SK-N-SH (cell line): ENCODE data around the gene HDAC2. TPM values are rescaled to one million over a fixed set of nuclear protein-coding genes. Genes with fewer than 3 reads are reported as not detected.

Experiments used
- CTCF ChIA-PET: fragments of 300-600, 350-600 bp; formaldehyde crosslinking; extraction: SDS; loops from one replicate; lab custom pipeline; 2021; lab: Yijun Ruan, JAX
- POLR2A ChIA-PET: fragments of 350-600 bp; sonication (Branson Sonifier 250); formaldehyde crosslinking; extraction: SDS; loops from one replicate; lab custom pipeline; 2020; ENCODE audit warnings: antibody characterized with exemption, inconsistent platforms; lab: Yijun Ruan, JAX
- DNase-seq: peaks from one replicate; pipeline ENCODE4 v3.0.0; 2012
- H2AFZ ChIP-seq: fragments of 200-600 bp; sonication (generic); 2 replicates; pipeline ENCODE4 v1.8.1; 2016; ENCODE audit warnings: antibody characterized with exemption, mild to moderate bottlenecking, low read depth
- H3F3A ChIP-seq: fragments of 200-600 bp; sonication (generic); replicated peaks from 2 replicates; pipeline ENCODE3; 2016; ENCODE audit warnings: antibody characterized with exemption, mild to moderate bottlenecking; ENCODE audit not compliant: insufficient read depth
- H3K27ac ChIP-seq, 2 experiments: fragments of 200-500 bp in 1 of 2; fragments of 200-600 bp in 1 of 2; sonication (Bioruptor generic) in 1 of 2; sonication (generic), shearing (Covaris generic) in 1 of 2; 2 replicates each; pipeline versions ENCODE4 v1.5.1 to v1.6.1; 2014 to 2016; ENCODE audit warnings: low read depth in 2 of 2, inconsistent platforms in 1 of 2, low read length in 1 of 2, mild to moderate bottlenecking in 1 of 2, mixed read lengths in 1 of 2
- H3K27me3 ChIP-seq: fragments of 200-600 bp; sonication (generic), shearing (Covaris generic); 2 replicates; pipeline ENCODE4 v1.6.1; 2016; ENCODE audit warnings: mixed run types; ENCODE audit not compliant: insufficient read depth
- H3K36me3 ChIP-seq, 2 experiments: fragments of 200-500 bp in 1 of 2; fragments of 200-600 bp in 1 of 2; sonication (Bioruptor generic) in 1 of 2; sonication (generic) in 1 of 2; replicated peaks in 1 of 2; 2 replicates each; pipeline versions ENCODE3 to v1.5.1; 2014 to 2016; ENCODE audit warnings: low read length in 1 of 2, mild to moderate bottlenecking in 1 of 2; ENCODE audit not compliant: insufficient read depth in 2 of 2, control insufficient read depth in 1 of 2
- H3K4me1 ChIP-seq, 2 experiments: fragments of 200-500 bp in 1 of 2; fragments of 200-600 bp in 1 of 2; sonication (Bioruptor generic) in 1 of 2; sonication (generic), shearing (Covaris generic) in 1 of 2; 2 replicates each; pipeline versions ENCODE4 v1.5.1 to v1.6.1; 2014 to 2016; ENCODE audit warnings: low read depth in 1 of 2, low read length in 1 of 2, mixed run types in 1 of 2; ENCODE audit not compliant: insufficient read depth in 2 of 2, control insufficient read depth in 1 of 2
- H3K4me2 ChIP-seq: fragments of 200-600 bp; sonication (generic), shearing (Covaris generic); 2 replicates; pipeline ENCODE4 v1.6.1; 2017; ENCODE audit warnings: mixed run types
- H3K4me3 ChIP-seq, 2 experiments: fragments of 200-500 bp in 1 of 2; fragments of 200-600 bp in 1 of 2; sonication (Bioruptor generic) in 1 of 2; sonication (generic), shearing (Covaris generic) in 1 of 2; 2 replicates each; pipeline versions ENCODE4 v1.5.1 to v1.8.1; 2014 to 2016; ENCODE audit warnings: low read depth in 2 of 2, inconsistent platforms in 1 of 2, low read length in 1 of 2, mild to moderate bottlenecking in 1 of 2, mixed read lengths in 1 of 2, moderate library complexity in 1 of 2
- H3K79me2 ChIP-seq: fragments of 200-600 bp; sonication (generic); 2 replicates; pipeline ENCODE4 v1.8.1; 2017; ENCODE audit warnings: mild to moderate bottlenecking; ENCODE audit not compliant: insufficient read depth
- H3K9ac ChIP-seq: fragments of 200-600 bp; sonication (generic); 2 replicates; pipeline ENCODE4 v1.6.1; 2017; ENCODE audit warnings: mixed run types
- H3K9me2 ChIP-seq: fragments of 200-600 bp; sonication (generic); 2 replicates; pipeline ENCODE4 v1.6.1; 2017; ENCODE audit warnings: mixed run types
- H3K9me3 ChIP-seq: fragments of 200-600 bp; sonication (generic); 2 replicates; pipeline ENCODE4 v1.6.1; 2017; ENCODE audit warnings: mixed run types, mild to moderate bottlenecking, moderate library complexity
- H4K20me1 ChIP-seq: fragments of 200-600 bp; sonication (generic); 2 replicates; pipeline ENCODE4 v1.6.1; 2017; ENCODE audit warnings: mild to moderate bottlenecking, mixed run types; ENCODE audit not compliant: insufficient read depth
- EP300 ChIP-seq, 2 experiments: IDR thresholded peaks; 2 replicates each; pipeline versions ENCODE4 v1.4.0 to v1.6.1; 2012; ENCODE audit warnings: borderline replicate concordance in 1 of 2, low read depth in 1 of 2, low read length in 1 of 2
- FOSL2 ChIP-seq: IDR thresholded peaks from 2 replicates; pipeline ENCODE4 v1.4.0; 2012; ENCODE audit warnings: low read depth, mild to moderate bottlenecking, moderate library complexity, borderline replicate concordance
- FOXJ3 ChIP-seq: sonication (generic); formaldehyde crosslinking; IDR thresholded peaks from 2 replicates; pipeline ENCODE4 v1.5.1; 2020; ENCODE audit warnings: mild to moderate bottlenecking, missing genetic modification reagents
- GATA2 ChIP-seq: sonication (generic); formaldehyde crosslinking; IDR thresholded peaks from 2 replicates; pipeline ENCODE4 v1.5.0; 2020; ENCODE audit warnings: mild to moderate bottlenecking, missing genetic modification reagents
- RAD21 ChIP-seq: IDR thresholded peaks from 2 replicates; pipeline ENCODE4 v1.6.1; 2012; ENCODE audit warnings: mild to moderate bottlenecking, low read length
- SMC3 ChIP-seq: IDR thresholded peaks from 2 replicates; pipeline ENCODE4 v1.6.1; 2012; ENCODE audit warnings: low read depth, low read length, improper control_type of control experiment
- TEAD4 ChIP-seq: IDR thresholded peaks from 2 replicates; pipeline ENCODE4 v1.4.0; 2012; ENCODE audit warnings: mild to moderate bottlenecking, borderline replicate concordance; ENCODE audit not compliant: insufficient read depth
- WGBS: methylation state at CpG from one replicate; pipeline ENCODE4 v1.1.6; 2017; ENCODE audit warnings: low lambda C conversion rate; 5-methylcytosine and 5-hydroxymethylcytosine counted together
- polyA plus RNA-seq, 3 experiments: library from polyadenylated mRNA; depleted of rRNA; stranded (reverse); fragments of >200 nt; gene quantifications; 2 replicates each; pipeline ENCODE4 v1.2.3, GENCODE V29; 2012
- TF ChIP-seq, protein P1 (sequence below): fragments of 150-350 bp; IDR thresholded peaks from 2 replicates; pipeline ENCODE4 v1.6.1; 2016; ENCODE audit warnings: mild to moderate bottlenecking, low read depth, low read length
- TF ChIP-seq, protein P2 (sequence below): IDR thresholded peaks from 2 replicates; pipeline ENCODE4; 2012

Gene HDAC2
- polyA plus RNA-seq, 1 of the 3 experiments (the other 2 are of a cell fraction): 90.4 TPM

DNA sequence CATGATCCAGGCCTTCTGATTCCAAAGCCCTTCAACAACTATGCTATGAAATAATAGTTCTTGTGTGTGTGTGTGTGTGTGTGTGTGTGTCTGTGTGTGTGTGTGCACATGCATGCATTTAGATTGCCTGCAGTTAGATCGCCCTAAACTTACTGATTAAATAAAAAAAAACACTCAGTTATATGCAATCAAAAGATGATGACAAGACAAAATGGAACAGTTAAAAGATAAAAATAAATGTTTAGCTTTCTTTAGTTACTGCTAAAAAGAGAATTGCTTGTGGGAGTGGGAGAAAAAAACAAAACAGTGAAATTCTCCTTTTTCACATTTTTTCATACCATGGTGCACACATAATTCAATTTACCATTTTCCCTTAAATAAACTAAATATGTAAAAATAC, 84.4 kb downstream of the HDAC2 start (continued):
- TF ChIP-seq, protein P1, sequence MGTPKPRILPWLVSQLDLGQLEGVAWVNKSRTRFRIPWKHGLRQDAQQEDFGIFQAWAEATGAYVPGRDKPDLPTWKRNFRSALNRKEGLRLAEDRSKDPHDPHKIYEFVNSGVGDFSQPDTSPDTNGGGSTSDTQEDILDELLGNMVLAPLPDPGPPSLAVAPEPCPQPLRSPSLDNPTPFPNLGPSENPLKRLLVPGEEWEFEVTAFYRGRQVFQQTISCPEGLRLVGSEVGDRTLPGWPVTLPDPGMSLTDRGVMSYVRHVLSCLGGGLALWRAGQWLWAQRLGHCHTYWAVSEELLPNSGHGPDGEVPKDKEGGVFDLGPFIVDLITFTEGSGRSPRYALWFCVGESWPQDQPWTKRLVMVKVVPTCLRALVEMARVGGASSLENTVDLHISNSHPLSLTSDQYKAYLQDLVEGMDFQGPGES: no peak
- no peak for TF ChIP-seq RAD21
- no peak for TF ChIP-seq FOSL2

DNA sequence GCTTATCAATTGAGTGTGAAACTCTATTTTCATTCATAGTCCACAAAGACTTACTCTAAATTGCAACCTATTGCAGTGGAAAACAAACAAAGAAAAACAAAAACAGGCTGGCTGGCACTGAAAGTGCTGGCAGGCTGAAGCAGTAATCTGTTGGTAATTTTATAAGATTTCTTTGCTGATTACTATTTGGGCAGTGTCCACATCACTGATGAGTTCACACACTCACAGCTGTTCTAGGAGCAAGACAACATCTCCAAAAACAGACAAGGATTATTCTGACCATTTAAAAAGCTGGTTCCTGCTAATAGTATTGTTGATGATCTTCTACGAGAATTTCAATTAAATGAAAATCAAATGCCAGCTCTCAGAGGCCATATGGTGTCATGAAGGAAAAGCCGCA, 86.9 kb downstream of the HDAC2 start:
- Histone ChIP-seq H3K27me3 (no peaks in the 10 kb centered on the region), H3K9me3 (no peaks in the 10 kb centered on the region), H3K27ac (no peak overlapping the region), H3F3A (peaks cover 4% of the 10 kb centered on the region), H3K79me2 (no peaks in the 10 kb centered on the region), H4K20me1 (no peaks in the 10 kb centered on the region), H3K9ac (no peak overlapping the region), H3K4me1 (peaks cover 0 to 5% of the 10 kb centered on the region in 2 experiments; a peak in 2 of 4 replicates), H3K9me2 (no peaks in the 10 kb centered on the region), H3K4me3 (no peak overlapping the region), H3K4me2 (no peak overlapping the region), H3K36me3 (no peaks in the 10 kb centered on the region), H2AFZ (no peak overlapping the region)
- POLR2A ChIA-PET: no interaction called here
- DNase-seq: no peak
- 88% methylated on average over 2 of the region's 2 CpGs for WGBS
- CTCF ChIA-PET: interaction anchor here (1.0 to 3.1 kb wide), 3 partner anchors 13 to 25 kb away, joined by 3 to 11 read pairs (median 4); no protein-coding TSS in a partner anchor
- TF ChIP-seq FOXJ3 (CRISPR knock-in tag) (no peak), TEAD4 (no peak), EP300 (IDR thresholded peaks at IDR 0.05; ENCODE audit: borderline replicate concordance in 1 of 2, low read depth in 1 of 2, low read length in 1 of 2) (no peak), GATA2 (CRISPR knock-in tag) (peak; percentile 31; the same call in 1 of the 2 replicates), SMC3 (no peak)
- TF ChIP-seq, protein P2, sequence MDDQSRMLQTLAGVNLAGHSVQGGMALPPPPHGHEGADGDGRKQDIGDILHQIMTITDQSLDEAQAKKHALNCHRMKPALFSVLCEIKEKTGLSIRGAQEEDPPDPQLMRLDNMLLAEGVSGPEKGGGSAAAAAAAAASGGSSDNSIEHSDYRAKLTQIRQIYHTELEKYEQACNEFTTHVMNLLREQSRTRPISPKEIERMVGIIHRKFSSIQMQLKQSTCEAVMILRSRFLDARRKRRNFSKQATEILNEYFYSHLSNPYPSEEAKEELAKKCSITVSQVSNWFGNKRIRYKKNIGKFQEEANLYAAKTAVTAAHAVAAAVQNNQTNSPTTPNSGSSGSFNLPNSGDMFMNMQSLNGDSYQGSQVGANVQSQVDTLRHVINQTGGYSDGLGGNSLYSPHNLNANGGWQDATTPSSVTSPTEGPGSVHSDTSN: no peak

Other genes with a start within 250 kb of the HDAC2 start
- gene MARCKS, start 113.8 kb downstream of the HDAC2 start, polyA plus RNA-seq (2012; rRNA removed): 54.4 and 61.4 TPM in 2 replicates